ENCODE data around the gene CAPZB.

CAPZB gene

DNA sequence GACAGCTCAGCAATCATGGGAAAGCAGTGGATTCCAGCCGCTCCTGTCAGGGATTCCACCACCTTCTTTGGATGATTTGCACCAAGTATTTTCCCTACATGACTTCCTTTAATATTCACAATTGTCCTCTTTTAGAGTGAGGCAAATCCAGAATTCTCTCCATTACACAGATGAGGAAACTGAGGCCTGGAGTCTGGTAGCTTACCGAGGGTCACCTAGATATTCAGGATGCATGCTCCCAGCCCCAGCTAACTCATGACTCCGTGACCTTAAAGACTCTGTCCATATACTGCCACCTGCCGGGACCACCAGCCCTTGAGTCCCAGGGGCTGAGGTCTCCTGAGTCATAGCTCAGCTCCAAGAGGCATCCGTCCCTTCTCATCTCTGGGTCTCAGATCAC lies 80.6 kb downstream of the CAPZB start:
- DNase-seq, result no peak

- DNase-seq, result no peak
These were observed 82.1 kb downstream of the CAPZB start for GRCh38 chr1:19403256-19403655.

GRCh38 chr1:19402031-19402813 lies 83.1 kb downstream of the CAPZB start:
- DNase-seq, result peak in 1 of 2 experiments; percentile 50

DNA sequence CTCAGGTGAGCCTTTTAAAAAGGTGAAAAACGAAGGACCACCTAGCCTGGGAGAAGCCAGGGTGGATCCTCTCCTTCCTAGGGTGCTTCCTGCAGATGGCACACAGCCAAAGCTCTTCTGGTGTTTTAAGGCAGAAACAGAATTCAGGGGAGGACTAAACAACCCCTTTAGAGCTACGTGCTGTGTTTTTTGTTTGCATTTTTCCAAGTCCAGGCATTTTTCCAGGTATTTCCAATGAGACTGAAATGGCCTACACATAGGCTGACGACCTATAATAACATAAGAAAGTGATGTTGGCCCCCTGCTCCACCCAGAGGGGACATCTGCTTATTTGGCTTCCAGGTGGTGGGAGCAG lies 83.8 kb downstream of the CAPZB start:
- peak in 1 of 2 experiments; percentile 50 for DNase-seq

DNA sequence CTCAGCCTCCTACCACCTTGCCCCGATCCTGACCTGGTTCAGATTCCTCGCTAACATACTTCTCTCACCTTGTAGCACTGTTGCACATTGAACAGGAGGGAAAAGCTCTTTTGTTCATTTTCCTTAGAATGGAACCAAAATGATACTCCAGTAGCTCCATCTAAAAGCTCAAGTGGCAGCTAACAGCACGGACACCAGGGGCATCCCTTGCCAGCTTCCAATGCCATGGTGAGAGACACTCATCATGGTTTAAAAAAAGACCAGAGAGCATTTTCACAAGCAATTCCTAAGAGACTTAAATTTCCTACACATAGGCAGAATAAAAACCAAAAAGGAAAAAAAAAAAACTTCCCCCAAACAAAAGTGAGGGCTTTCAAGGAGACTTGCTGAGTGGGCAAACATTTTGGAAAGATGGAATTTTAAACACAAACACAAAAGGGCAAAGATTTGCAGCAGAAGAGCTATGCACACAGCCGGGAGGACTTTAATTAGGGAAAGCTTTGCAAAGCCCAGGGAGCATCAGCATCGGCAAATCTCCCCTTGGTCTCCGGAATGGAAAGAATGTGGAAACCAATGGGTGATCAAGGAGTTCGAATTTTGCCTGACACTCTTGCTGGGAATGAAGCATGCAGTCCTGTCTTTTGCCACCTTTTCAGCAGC lies 84.3 kb downstream of the CAPZB start:
- DNase-seq, result no peak

- DNase-seq, result peak in 1 of 2 experiments; percentile 40
These were observed 85.1 kb downstream of the CAPZB start for GRCh38 chr1:19400192-19400611.

GRCh38 chr1:19398309-19398760 lies 87.0 kb downstream of the CAPZB start:
- DNase-seq, result no peak

GRCh38 chr1:19397217-19397945 lies 88.0 kb downstream of the CAPZB start:
- DNase-seq, result no peak

DNA sequence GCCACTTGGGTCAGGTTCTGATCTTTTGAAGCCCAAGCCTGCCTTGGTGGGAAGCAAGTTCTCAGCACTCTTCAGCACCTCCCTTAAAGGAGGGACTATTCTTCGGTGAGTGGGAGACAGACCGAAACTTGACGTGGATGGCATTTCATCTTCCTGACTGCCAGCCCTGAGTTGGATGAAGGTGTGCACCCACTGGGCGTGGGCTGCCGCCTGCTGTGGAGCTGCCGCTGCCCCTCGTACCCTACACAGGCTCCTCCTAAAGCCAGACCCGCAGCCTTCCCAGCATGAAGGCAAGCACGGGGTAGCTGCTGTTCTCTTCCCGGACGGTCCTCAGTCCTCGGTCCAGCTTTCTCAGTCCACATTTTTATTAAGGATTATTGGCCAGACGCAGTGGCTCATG lies 89.1 kb downstream of the CAPZB start:
- DNase-seq, result no peak

- DNase-seq, result no peak
These were observed 89.6 kb downstream of the CAPZB start for GRCh38 chr1:19395678-19396192.

GRCh38 chr1:19393046-19393445 lies 92.3 kb downstream of the CAPZB start:
- DNase-seq, result no peak

DNA sequence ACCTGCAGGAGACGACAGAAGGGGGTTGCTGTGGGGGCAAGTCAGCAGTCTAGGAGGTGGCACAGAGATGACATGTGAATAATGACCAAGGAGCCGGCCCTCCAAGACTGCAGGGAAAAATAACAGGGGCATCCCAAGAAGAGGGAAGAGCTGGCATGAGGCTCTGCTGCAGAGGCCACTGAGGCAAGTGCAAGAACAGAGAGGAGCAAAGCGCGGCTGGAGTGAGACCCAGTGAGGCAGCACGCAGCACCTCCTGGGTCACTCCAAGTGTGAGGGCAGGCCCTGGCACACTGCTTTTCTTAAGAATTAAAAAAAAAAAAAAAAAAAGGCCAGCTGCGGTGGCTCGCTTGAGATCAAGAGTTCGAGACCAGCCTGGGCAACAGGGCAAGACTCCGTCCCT lies 93.1 kb downstream of the CAPZB start:
- no peak for DNase-seq

DNA sequence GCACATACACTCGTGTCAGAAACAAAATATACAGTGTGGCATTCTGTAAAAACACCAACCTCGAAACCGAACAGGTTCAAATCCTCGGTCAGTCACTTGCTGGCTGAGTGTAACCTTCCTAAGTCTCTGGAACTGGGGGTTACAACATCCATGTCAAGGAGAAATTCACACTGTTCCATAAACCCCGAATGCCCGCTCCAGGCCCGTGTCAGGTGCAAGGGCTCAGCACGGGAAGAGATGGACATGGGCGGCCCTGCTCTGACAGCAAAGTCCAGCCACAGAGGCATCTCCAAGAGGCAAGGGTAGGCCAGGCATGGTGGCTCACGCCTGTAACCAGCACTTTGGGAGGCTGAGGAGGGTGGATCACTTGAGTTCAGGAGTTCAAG lies 93.8 kb downstream of the CAPZB start:
- DNase-seq, result no peak

DNA sequence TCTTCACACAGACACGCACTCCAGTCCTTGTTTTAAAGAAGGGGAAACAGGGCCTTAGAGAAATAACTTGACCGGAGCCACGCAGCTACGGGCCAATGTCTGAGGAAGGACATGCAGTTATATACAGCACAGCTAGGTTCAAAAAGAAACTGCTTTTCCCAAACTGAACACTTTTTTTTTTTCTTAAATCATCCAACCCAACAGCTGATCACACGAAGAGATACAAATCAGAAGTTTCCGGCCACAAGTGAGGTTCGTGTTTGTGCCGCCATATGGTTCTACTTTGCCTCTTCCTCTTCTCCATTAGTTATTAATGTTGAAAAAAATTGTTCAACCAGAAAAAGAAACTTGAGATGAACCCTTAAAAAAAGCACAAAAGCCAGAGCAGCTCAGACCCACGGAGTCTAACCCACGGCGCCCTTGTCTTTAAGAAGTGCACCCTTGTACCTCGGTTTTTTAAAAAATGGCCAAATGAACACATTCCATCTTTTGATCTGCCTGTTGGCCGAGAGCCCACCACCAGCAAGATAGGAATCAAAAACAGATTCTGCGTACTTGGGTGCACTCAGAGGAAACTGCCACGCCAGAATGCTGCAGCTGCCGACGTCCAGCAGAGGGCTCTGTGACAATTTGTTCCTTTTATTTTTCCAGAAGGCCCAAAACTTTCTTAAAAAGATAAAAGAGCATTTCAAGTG lies 94.3 kb downstream of the CAPZB start:
- peak in 1 of 2 experiments; percentile 61 for DNase-seq

GRCh38 chr1:19390166-19390850 lies 95.0 kb downstream of the CAPZB start:
- DNase-seq, result no peak

GRCh38 chr1:19388980-19389379 lies 96.4 kb downstream of the CAPZB start:
- no peak for DNase-seq

DNA sequence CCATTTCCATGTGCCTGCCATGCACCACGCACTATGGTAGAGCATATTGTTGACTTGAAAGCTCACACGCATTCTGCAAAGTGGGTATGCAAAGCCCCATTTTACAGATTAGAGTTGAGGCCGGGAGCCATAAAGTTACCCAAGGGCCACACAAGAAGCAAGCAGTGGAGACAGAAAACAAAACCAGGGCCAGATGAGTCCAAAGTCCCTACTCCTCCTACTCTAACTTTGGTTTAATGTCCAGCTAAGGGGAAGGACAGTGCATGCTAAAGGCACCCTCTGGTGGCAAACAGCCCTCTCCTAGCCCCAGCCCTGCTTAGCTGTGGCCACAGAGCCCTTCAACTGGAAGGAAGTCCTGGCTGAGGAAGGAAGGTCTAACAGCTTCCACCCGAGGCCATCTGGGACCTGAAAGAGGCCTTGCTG lies 98.3 kb downstream of the CAPZB start:
- DNase-seq, result no peak

DNA sequence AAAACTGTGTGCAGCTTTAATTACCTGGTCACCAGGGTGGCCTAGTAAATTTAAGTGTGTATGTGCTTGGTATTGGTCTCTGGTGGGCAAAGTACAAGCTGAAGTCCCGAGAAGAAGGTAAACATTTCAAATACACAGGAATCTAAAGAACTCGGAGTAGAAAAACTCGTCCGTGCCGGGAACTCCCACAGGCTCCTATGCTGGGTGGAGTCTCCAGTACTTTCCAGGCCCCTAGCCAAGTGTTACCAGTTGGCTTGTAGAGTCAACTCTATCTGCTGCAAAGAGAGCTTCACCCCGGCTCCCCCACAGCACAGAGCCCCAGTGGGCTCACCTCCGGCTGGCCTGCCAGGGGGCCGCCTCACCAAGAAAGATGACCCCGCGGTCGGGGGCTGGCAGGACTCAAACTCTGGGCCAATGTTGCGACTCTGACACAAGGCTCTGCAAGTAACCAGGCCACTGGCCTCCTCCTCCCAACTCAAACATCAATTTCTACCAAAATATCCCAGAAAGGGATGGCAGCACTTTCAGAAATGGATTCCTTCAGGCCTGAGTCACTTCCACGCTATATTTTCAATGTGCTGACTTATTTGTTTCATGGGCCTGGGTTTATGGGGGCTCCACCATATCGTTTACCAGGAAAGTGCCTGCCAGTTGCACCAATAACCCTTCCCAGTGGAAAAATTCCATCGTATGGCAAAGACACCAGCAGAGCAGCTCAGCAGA lies 99.3 kb downstream of the CAPZB start:
- DNase-seq, result no peak

DNA sequence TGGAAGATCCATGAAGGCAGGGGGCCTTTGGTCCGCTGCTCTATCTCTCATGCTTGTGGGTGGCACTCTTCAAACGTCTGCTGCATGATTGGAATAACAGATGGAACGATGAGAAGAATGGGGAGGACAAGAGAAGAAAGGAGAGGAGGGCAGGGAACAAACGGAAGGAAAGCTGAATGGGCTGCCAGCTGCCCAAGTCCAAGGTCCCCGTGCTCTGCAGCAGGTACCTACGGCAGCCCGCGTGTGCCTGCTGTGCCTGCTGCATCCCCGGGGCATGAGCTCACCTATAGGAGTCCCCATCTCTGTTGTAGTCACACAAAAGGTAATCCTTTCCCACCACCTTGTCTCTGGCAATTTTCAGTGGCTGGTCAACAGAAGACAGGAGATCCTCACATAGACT lies 100.1 kb downstream of the CAPZB start:
- no peak for DNase-seq

DNA sequence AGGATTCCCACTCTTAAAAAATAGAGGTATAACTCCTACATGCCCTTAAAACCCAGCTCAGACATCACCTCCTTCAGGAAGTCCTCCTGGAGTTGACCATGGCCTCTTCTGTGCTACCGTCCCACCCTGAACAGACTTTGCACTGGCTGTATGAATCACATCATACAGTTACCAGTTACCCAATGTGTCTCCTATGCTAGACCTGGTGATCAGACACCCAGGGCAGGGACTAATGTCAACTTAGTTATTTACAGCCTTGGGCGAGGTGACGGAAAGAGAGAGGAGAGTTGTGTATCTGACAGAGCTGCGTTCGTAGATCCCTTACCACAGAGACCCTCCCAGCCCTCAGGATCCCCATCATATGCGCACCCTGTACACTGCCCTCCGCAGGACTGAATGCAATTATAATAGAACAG lies 100.6 kb downstream of the CAPZB start:
- DNase-seq, result no peak

DNA sequence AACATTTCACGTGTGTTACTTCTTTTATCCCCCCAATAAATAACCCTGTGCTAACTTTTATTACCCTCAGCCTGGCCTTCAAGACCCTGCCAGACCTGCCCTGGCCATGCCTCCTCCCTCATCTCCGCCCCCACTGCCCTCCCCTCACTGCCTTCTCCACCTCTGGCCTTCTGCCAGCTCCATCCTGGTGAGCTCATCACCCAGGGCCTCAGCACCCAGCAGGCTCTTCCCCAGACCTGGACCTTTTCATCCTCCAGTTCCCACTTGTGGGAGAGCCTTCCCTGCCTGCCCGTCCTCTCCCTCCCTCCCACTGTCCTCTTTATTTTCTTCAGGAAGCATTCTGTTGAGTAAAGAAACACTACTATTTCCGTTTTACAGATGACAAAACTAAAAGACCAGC lies 101.2 kb downstream of the CAPZB start:
- no peak for DNase-seq

GRCh38 chr1:19382222-19382621 lies 103.1 kb downstream of the CAPZB start:
- DNase-seq, result no peak

All from NCI-H446 (cell line).